ENCODE data around the gene ABCG1.

- no peak for TF ChIP-seq JUNB (IDR thresholded peaks at IDR 0.05)
- TF ChIP-seq MAFK (IDR thresholded peaks at IDR 0.05; ENCODE audit: partially characterized antibody) = no peak
- TF ChIP-seq BHLHE40 (IDR thresholded peaks at IDR 0.05; ENCODE audit: low read depth, low read length) = no peak
- no peak for TF ChIP-seq CTCF (IDR thresholded peaks at IDR 0.05)
- no peak for TF ChIP-seq REST (IDR thresholded peaks at IDR 0.05)
- TF ChIP-seq SREBF2 (IDR thresholded peaks at IDR 0.05) = no peak
- TF ChIP-seq USF2 (IDR thresholded peaks at IDR 0.05) = no peak
- no peak for TF ChIP-seq EP300 (IDR thresholded peaks at IDR 0.05)
These were observed 70.0 kb downstream of the ABCG1 start for GRCh38 chr21:42288962-42289361.
